ENCODE measurements around the gene ANKRD52.

- TF ChIP-seq, protein P1, sequence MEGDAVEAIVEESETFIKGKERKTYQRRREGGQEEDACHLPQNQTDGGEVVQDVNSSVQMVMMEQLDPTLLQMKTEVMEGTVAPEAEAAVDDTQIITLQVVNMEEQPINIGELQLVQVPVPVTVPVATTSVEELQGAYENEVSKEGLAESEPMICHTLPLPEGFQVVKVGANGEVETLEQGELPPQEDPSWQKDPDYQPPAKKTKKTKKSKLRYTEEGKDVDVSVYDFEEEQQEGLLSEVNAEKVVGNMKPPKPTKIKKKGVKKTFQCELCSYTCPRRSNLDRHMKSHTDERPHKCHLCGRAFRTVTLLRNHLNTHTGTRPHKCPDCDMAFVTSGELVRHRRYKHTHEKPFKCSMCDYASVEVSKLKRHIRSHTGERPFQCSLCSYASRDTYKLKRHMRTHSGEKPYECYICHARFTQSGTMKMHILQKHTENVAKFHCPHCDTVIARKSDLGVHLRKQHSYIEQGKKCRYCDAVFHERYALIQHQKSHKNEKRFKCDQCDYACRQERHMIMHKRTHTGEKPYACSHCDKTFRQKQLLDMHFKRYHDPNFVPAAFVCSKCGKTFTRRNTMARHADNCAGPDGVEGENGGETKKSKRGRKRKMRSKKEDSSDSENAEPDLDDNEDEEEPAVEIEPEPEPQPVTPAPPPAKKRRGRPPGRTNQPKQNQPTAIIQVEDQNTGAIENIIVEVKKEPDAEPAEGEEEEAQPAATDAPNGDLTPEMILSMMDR (IDR thresholded peaks at IDR 0.05; ENCODE audit: low read depth, low read length, poor library complexity, severe bottlenecking): no peak
- TF ChIP-seq EZH2phosphoT487 (IDR thresholded peaks at IDR 0.05; ENCODE audit: borderline replicate concordance, low read length): no peak
Measured at GRCh38 chr12:56296295-56296694, 38.1 kb upstream of the ANKRD52 start.

Data from DOHH2 (cell line).